ENCODE results near the gene ARPP21. TPM values are rescaled to one million over a fixed set of nuclear protein-coding genes. Genes with fewer than 3 reads are reported as not detected.

Gene ARPP21
- total RNA-seq, 6 experiments from 2014 or later, result not detected

DNA sequence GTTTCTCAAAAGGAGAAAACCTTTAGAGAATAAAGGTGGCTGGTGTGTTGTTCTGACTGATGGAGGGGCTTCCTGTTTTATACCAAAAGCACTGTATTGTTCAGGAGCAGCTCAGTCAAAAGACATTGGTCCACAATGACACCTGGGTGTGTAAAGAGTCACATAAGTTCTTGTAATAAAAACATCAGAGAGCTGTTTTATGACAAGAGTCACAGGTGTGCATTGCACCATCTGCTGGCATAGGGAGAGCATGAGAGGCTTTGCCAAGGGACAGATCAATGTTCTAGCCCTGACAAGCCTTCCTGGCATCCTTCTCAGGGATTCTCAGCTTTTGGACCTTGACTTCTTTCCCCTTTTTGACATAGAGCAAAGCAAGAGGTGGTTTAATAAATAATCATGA lies 20.4 kb downstream of the ARPP21 start:
- Mint-ChIP-seq H3K4me3 (no peak overlapping the region), H3K9me3 (peaks cover 51% of the 10 kb centered on the region), H3K36me3 (ENCODE audit: low read depth) (no peaks in the 10 kb centered on the region), H3K27me3 (ENCODE audit: insufficient read depth) (no peaks in the 10 kb centered on the region), H3K4me1 (ENCODE audit: low read depth) (no peaks in the 10 kb centered on the region), H3K27ac (no peak overlapping the region)
- DNase-seq, result no peak
- TF ChIP-seq CTCF (IDR thresholded peaks at IDR 0.05), result no peak

GRCh38 chr3:35663471-35663870 lies 24.1 kb downstream of the ARPP21 start:
- H3K27ac Mint-ChIP-seq, result no peak overlapping the region
- no peak for DNase-seq
- no peak overlapping the region for H3K4me3 Mint-ChIP-seq
- peaks cover 2% of the 10 kb centered on the region for H3K27me3 Mint-ChIP-seq (ENCODE audit: insufficient read depth)
- no peak for TF ChIP-seq CTCF (IDR thresholded peaks at IDR 0.05)
- H3K4me1 Mint-ChIP-seq (ENCODE audit: low read depth), result no peaks in the 10 kb centered on the region
- H3K36me3 Mint-ChIP-seq (ENCODE audit: low read depth), result no peaks in the 10 kb centered on the region
- peaks cover 45% of the 10 kb centered on the region for H3K9me3 Mint-ChIP-seq

GRCh38 chr3:35664460-35664919 lies 25.2 kb downstream of the ARPP21 start:
- no peak for DNase-seq
- peaks cover 2% of the 10 kb centered on the region for H3K27me3 Mint-ChIP-seq (ENCODE audit: insufficient read depth)
- H3K36me3 Mint-ChIP-seq (ENCODE audit: low read depth), result no peaks in the 10 kb centered on the region
- no peak overlapping the region for H3K4me3 Mint-ChIP-seq
- TF ChIP-seq CTCF (IDR thresholded peaks at IDR 0.05), result no peak
- no peaks in the 10 kb centered on the region for H3K4me1 Mint-ChIP-seq (ENCODE audit: low read depth)
- no peak overlapping the region for H3K27ac Mint-ChIP-seq
- peaks cover 47% of the 10 kb centered on the region for H3K9me3 Mint-ChIP-seq

DNA sequence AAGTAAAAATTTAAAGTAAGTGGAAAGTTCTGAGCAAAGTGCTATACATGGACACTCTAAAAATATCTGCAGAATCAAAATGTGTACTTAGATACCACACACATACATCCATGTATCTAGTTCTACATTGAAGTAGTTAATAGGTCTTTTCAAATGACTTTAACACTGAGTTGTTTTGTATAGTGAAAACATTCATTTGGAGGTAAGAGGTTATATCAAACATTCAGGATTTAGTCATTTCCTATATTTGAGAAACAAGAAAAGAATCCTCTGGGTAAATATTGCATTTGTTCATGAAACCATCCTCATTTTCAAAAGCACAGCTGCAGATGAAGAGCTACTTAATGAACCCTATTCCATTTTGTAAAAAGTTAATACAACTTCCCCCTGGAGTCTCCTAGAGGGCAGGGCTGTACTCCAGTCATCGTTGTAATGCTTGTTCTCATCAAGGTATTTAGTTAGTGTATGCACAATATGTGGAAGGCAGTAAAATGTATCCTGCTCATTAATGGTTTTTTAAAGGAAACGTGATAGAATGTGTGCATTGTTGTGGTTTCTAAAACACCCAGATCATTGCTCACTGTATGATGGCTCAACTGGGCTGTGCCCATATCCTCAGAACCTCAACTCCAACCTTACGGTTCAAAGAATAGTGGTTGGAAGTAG lies 26.2 kb downstream of the ARPP21 start:
- DNase-seq, result no peak
- Mint-ChIP-seq H3K4me3 (no peak overlapping the region), H3K27me3 (ENCODE audit: insufficient read depth) (peaks cover 2% of the 10 kb centered on the region), H3K27ac (no peak overlapping the region), H3K4me1 (ENCODE audit: low read depth) (no peaks in the 10 kb centered on the region), H3K36me3 (ENCODE audit: low read depth) (no peaks in the 10 kb centered on the region), H3K9me3 (peaks cover 48% of the 10 kb centered on the region)
- TF ChIP-seq CTCF (IDR thresholded peaks at IDR 0.05), result no peak

GRCh38 chr3:35666888-35667287 lies 27.6 kb downstream of the ARPP21 start:
- DNase-seq, result no peak
- Mint-ChIP-seq H3K27me3 (ENCODE audit: insufficient read depth) (peaks cover 2% of the 10 kb centered on the region), H3K4me1 (ENCODE audit: low read depth) (no peaks in the 10 kb centered on the region), H3K27ac (no peak overlapping the region), H3K4me3 (no peak overlapping the region), H3K36me3 (ENCODE audit: low read depth) (peaks cover 5% of the 10 kb centered on the region; the same call in 1 of the 2 replicates), H3K9me3 (peaks cover 53% of the 10 kb centered on the region)
- TF ChIP-seq CTCF (IDR thresholded peaks at IDR 0.05), result no peak

All from HFFc6 (cell line).